Measurements from ENCODE around the gene HINT1.
"Not testable (repeated sequence)": the region's sequence is repeated elsewhere in the genome, so short reads cannot be mapped to it uniquely, and the experiment has no call there.

HINT1 gene

DNA sequence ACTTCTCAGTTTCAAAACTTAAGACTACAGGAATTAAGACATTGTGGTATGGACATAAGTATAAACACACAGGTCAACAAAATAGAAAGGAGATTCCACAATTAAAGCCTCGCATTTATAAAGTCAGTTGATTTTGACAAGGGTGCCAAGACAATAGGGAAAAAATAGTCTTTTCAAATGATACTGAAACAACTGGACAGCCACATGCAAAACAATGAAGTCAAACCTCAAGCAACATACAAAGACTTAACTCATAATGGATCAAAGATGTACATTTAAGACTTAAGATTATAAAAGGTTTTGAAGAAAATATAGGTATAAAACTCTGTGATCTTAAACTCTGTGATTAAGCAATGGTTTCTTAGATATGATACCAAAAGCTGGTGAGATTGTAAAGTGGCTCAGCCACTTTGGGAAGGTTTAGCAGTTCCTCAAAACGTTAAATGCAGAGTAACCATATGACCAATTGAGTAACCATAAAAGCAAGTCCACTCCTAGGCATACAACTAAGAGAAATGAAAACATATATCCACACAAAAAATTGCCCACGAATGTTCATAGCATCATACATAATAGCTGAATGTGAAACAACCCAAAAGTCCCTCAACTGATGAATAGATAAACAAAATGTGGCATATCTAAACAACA, 22.0 kb downstream of the HINT1 start:
- TF ChIP-seq CTCF (IDR thresholded peaks at IDR 0.05; ENCODE audit: low read depth, low read length): no peak
- no peak for DNase-seq (ENCODE audit: extremely low read depth, low read depth)

- DNase-seq (ENCODE audit: extremely low read depth, low read depth): no peak
- no peak for TF ChIP-seq CTCF (IDR thresholded peaks at IDR 0.05; ENCODE audit: low read depth, low read length)
Observed at GRCh38 chr5:131139321-131139720, 25.7 kb downstream of the HINT1 start.

- not testable (repeated sequence) for DNase-seq (ENCODE audit: extremely low read depth, low read depth)
Observed at GRCh38 chr5:131138406-131138805, 26.6 kb downstream of the HINT1 start.

GRCh38 chr5:131133091-131133490, 32.0 kb downstream of the HINT1 start:
- DNase-seq (ENCODE audit: extremely low read depth, low read depth): not testable (repeated sequence)

DNA sequence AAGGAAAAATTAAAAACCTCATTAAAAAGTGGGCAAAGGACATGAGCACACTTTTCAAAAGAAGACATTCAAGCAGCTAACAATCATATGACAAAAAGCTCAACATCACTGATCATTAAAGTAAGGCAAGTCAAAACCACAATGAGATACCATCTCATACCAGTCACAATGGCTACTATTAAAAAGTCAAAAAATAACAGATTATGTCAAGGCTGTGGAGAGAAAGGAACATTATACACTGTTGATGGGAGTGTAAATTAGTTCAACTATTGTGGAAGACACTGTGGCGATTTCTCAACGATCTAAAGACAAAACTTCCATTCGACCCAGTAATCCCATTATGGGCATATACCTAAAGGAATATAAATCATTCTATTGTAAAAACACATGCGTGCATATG, 35.8 kb downstream of the HINT1 start:
- DNase-seq (ENCODE audit: extremely low read depth, low read depth): no peak
- TF ChIP-seq CTCF (IDR thresholded peaks at IDR 0.05; ENCODE audit: low read depth, low read length): no peak

DNA sequence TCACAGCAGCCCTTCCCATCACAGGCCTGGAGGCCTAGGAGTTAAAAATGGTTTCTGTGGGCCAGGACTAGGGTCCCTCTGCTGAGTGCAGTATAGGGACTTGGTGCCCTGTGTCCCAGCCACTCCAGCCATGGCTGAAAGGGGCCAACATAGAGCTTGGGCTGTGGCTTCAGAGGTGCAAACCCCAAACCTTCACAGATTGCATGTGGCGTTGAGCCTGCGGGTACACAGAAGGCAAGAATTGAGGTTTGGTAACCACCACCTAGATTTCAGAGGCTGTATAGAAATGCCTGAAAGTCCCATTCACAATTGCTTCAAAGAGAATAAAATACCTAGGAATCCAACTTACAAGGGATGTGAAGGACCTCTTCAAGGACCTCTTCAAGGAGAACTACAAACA, 37.8 kb downstream of the HINT1 start:
- DNase-seq (ENCODE audit: extremely low read depth, low read depth): not testable (repeated sequence)

DNA sequence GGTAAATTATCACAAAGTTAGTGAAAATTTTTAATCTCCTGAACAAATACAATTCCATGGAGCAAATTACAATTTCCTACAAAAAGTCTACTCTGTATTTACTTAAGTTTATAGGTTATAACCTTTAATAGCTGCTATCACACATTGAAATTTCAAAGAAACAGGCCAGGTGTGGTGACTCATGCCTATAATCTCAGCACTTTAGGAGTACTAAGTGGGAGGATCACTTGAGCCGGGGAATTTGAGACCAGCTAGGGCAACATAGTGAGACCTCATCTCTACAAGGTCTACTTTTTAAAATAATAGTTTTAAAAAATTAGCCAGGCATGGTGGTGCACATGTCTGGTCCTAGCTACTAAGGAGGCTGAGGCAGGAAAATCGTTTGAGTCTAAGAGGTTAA, 50.3 kb downstream of the HINT1 start:
- no peak for DNase-seq (ENCODE audit: extremely low read depth, low read depth)
- no peak for TF ChIP-seq CTCF (IDR thresholded peaks at IDR 0.05; ENCODE audit: low read depth, low read length)

- no peak for DNase-seq (ENCODE audit: extremely low read depth, low read depth)
- no peak for TF ChIP-seq CTCF (IDR thresholded peaks at IDR 0.05; ENCODE audit: low read depth, low read length)
Observed at GRCh38 chr5:131112424-131112823, 52.6 kb downstream of the HINT1 start.

DNA sequence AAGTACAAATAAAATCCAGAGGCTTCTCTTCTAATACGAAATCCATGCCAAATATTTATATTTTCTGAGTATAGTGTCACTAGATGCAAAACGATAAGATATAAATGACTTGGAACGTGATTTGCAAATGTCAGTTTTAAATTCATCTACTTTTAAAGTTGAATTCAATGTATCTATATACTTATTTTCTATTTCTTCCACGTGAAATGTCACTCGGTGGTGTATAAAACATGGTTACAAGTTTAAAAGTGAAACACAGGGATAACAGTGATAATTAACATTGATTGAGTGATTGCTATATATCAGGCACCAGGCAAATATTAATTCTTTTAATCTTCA, 54.8 kb downstream of the HINT1 start:
- no peak for DNase-seq (ENCODE audit: extremely low read depth, low read depth)
- TF ChIP-seq CTCF (IDR thresholded peaks at IDR 0.05; ENCODE audit: low read depth, low read length): no peak

Measured in AG09319 (cell line).